Activated CD4-positive, alpha-beta memory T cell treated with anti-CD3 and anti-CD28 coated beads for 36 hours (primary cell): ENCODE data around the gene UBXN10. TPM values are rescaled to one million over a fixed set of nuclear protein-coding genes. Genes with fewer than 3 reads are reported as not detected.

Source experiments
- CTCF ChIA-PET: fragments of 350-600 bp; sonication (Branson Sonifier 250); formaldehyde crosslinking; loops from one replicate; lab custom pipeline; 2021; ENCODE audit warnings: antibody characterized with exemption, inconsistent platforms; lab: Charles Lee
- POLR2A ChIA-PET: fragments of 350-600 bp; sonication (Branson Sonifier 250); formaldehyde crosslinking; loops from one replicate; lab custom pipeline; 2021; ENCODE audit warnings: antibody characterized with exemption; lab: Charles Lee
- DNase-seq: peaks from one replicate; pipeline ENCODE4 v3.0.0-alpha.2; 2020
- H3K27ac Mint-ChIP-seq: one replicate; pipeline ENCODE4 v1.8.0; 2021; ENCODE audit warnings: mixed read lengths
- H3K27me3 Mint-ChIP-seq: one replicate; pipeline ENCODE4 v1.8.0; 2021; ENCODE audit warnings: mixed read lengths
- H3K36me3 Mint-ChIP-seq: one replicate; pipeline ENCODE4 v1.8.0; 2021; ENCODE audit warnings: mixed read lengths
- H3K4me1 Mint-ChIP-seq: one replicate; pipeline ENCODE4 v1.8.0; 2021; ENCODE audit warnings: low read depth, mixed read lengths
- H3K4me3 Mint-ChIP-seq: one replicate; pipeline ENCODE4 v1.8.0; 2021; ENCODE audit warnings: mild to moderate bottlenecking, mixed read lengths
- H3K9me3 Mint-ChIP-seq: one replicate; pipeline ENCODE4 v1.8.0; 2021; ENCODE audit warnings: mixed read lengths
- intact Hi-C: fragments of 100-400 bp; cut with micrococcal nuclease; formaldehyde crosslinking; loops from one replicate; pipeline ENCODE4 v1.15.1; 2023
- total RNA-seq, 2 experiments: library from RNA; stranded (reverse); gene quantifications; one replicate each; pipeline ENCODE4 v1.2.3, GENCODE V29; 2021

The UBXN10 gene
- total RNA-seq, 2 experiments from 2014 or later: 0.53 to 0.55 TPM

GRCh38 chr1:20187813-20188454 lies 2.0 kb downstream of the UBXN10 start:
- no peak overlapping the region for H3K4me3 Mint-ChIP-seq
- peaks cover 26% of the 10 kb centered on the region for H3K27me3 Mint-ChIP-seq
- ChIA-PET CTCF (interaction anchor here (0.6 to 2.5 kb wide), 8 partner anchors 8 to 270 kb away, joined by 3 to 18 read pairs (median 4); no protein-coding TSS in a partner anchor), POLR2A (no interaction called here)
- H3K36me3 Mint-ChIP-seq: no peaks in the 10 kb centered on the region
- H3K9me3 Mint-ChIP-seq: no peaks in the 10 kb centered on the region
- H3K27ac Mint-ChIP-seq: peak overlapping the region; percentile 74
- intact Hi-C loops: loop anchor here (1.0 to 5.0 kb wide), 4 partner anchors 7 to 134 kb away; no protein-coding TSS in a partner anchor
- no peak for DNase-seq
- peaks cover 41% of the 10 kb centered on the region for H3K4me1 Mint-ChIP-seq

DNA sequence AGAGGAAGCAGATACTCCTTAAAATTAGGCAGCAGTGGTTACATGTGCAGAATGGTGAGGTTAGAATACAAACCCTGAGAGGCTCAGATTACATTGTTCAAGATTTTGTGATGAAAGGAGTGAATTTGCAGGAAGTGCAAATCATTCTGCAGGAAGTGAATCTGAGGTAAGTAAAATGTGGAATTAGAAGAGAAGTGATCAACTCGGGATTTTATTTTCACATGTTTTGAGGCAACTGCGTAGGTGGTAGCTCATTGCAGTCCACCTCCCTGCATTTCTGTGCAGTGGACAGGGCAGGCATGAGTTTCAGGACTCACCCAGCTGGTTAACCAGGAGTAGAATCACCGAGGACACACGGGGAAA lies 2.5 kb downstream of the UBXN10 start:
- ChIA-PET CTCF (interaction anchor here (0.6 to 2.5 kb wide), 5 partner anchors 23 to 271 kb away, joined by 3 to 13 read pairs (median 4); no protein-coding TSS in a partner anchor), POLR2A (no interaction called here)
- Mint-ChIP-seq H3K36me3 (no peaks in the 10 kb centered on the region), H3K27ac (no peak overlapping the region), H3K27me3 (peaks cover 24% of the 10 kb centered on the region), H3K4me1 (peaks cover 41% of the 10 kb centered on the region), H3K9me3 (no peaks in the 10 kb centered on the region), H3K4me3 (no peak overlapping the region)
- no peak for DNase-seq
- intact Hi-C loops: loop anchor here (5.0 kb wide), 2 partner anchors 86 to 134 kb away; no protein-coding TSS in a partner anchor

- peaks cover 33% of the 10 kb centered on the region for H3K4me1 Mint-ChIP-seq
These were observed 3.8 kb downstream of the UBXN10 start for GRCh38 chr1:20189664-20190063.

GRCh38 chr1:20190256-20191160 lies 4.6 kb downstream of the UBXN10 start:
- Mint-ChIP-seq H3K36me3 (no peaks in the 10 kb centered on the region), H3K27ac (no peak overlapping the region), H3K4me1 (peaks cover 27% of the 10 kb centered on the region), H3K4me3 (no peak overlapping the region), H3K9me3 (no peaks in the 10 kb centered on the region), H3K27me3 (peaks cover 29% of the 10 kb centered on the region)
- intact Hi-C loops: no loop called here
- CTCF ChIA-PET: interaction anchor here (0.5 to 1.9 kb wide), 4 partner anchors 39 to 308 kb away, joined by 3 to 6 read pairs (median 4); partner anchors contain the start of gene OTUD3
- POLR2A ChIA-PET: no interaction called here
- no peak for DNase-seq

More at GRCh38 chr1:20189664-20190063, 3.8 kb downstream of the UBXN10 start:
- intact Hi-C loops: loop anchor here (5.0 kb wide), 2 partner anchors 87 to 133 kb away; no protein-coding TSS in a partner anchor
- ChIA-PET CTCF (interaction anchor here (0.5 to 1.9 kb wide), 3 partner anchors 24 to 304 kb away, joined by 3 to 6 read pairs (median 4); no protein-coding TSS in a partner anchor), POLR2A (no interaction called here)
- no peak for DNase-seq
- Mint-ChIP-seq H3K36me3 (no peaks in the 10 kb centered on the region), H3K27ac (no peak overlapping the region), H3K4me3 (no peak overlapping the region), H3K27me3 (peaks cover 24% of the 10 kb centered on the region), H3K9me3 (no peaks in the 10 kb centered on the region)

DNA sequence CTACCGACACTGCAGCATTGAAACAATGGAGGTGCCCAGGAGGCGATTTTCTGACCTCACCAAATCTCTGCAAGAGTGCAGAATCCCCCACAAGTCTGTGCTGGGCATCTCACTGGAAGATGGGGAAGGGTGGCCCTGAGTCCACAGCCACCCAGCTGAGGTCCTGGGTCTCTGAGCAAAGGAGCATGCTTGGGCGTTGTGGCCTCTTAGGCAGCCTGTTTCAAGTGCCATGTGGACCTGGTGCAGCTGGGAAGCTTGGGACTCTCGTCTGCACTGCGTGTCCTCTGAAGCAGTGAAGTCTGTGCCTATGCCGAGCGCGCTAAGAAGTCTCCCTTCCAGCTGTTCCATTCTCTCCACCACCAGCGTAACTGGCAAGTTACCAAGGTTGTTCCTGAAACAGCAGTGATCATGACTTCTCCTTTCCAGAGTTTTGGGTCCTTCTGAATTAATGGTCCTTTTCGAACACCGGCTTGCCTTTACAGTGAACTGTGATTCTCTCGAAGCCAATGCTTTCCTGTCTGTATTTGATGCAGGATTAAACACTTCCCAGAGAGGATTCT lies 5.5 kb downstream of the UBXN10 start:
- POLR2A ChIA-PET: no interaction called here
- intact Hi-C loops: no loop called here

GRCh38 chr1:20192364-20192763 lies 6.5 kb downstream of the UBXN10 start:
- peaks cover 34% of the 10 kb centered on the region for H3K27me3 Mint-ChIP-seq
- H3K36me3 Mint-ChIP-seq: no peaks in the 10 kb centered on the region
- CTCF ChIA-PET: interaction anchor here (0.7 to 5.6 kb wide), 5 partner anchors 21 to 477 kb away, joined by 3 to 58 read pairs (median 32); no protein-coding TSS in a partner anchor
- peaks cover 15% of the 10 kb centered on the region for H3K4me1 Mint-ChIP-seq
- H3K4me3 Mint-ChIP-seq: no peak overlapping the region
- no peak for DNase-seq
- POLR2A ChIA-PET: no interaction called here
- H3K27ac Mint-ChIP-seq: no peak overlapping the region
- H3K9me3 Mint-ChIP-seq: no peaks in the 10 kb centered on the region
- intact Hi-C loops: no loop called here

More for the DNA sequence above, 5.5 kb downstream of the UBXN10 start:
- no peak overlapping the region for H3K27ac Mint-ChIP-seq
- no peaks in the 10 kb centered on the region for H3K36me3 Mint-ChIP-seq
- DNase-seq: no peak
- H3K9me3 Mint-ChIP-seq: no peaks in the 10 kb centered on the region
- no peak overlapping the region for H3K4me3 Mint-ChIP-seq
- CTCF ChIA-PET: interaction anchor here (1.0 to 5.6 kb wide), 5 partner anchors 20 to 309 kb away, joined by 3 to 58 read pairs (median 4); partner anchors contain the start of gene OTUD3
- peaks cover 32% of the 10 kb centered on the region for H3K27me3 Mint-ChIP-seq
- H3K4me1 Mint-ChIP-seq: peaks cover 25% of the 10 kb centered on the region

DNA sequence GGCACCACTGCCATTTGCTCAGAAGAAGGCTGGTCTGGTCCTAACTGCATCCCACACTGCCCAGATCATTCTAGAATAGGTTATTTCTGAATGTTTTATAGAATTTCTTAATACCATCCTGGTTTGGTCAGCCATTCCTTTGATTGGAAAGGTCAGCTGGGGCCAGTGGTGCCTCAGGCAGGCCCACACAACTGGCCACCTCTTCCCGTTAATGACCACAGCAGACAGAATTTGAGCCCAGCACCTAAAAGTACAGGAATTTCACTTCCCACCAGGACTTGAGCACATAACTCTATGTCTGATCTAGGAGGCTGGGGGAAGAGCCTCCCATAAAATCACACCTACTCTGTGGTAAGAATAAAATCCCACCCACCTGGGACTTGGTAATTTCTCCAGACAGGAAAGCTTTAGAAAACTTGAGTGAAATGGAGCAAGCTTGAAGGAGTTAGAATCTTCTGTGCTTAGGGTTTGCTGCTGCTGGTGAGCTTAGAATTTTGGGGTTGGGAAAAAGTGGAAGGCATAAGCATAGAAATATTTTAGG lies 7.0 kb downstream of the UBXN10 start:
- Mint-ChIP-seq H3K4me3 (no peak overlapping the region), H3K4me1 (peaks cover 9% of the 10 kb centered on the region), H3K36me3 (no peaks in the 10 kb centered on the region), H3K9me3 (no peaks in the 10 kb centered on the region), H3K27me3 (peaks cover 36% of the 10 kb centered on the region), H3K27ac (no peak overlapping the region)
- ChIA-PET CTCF (interaction anchor here (0.6 to 5.6 kb wide), 11 partner anchors 12 to 301 kb away, joined by 3 to 60 read pairs (median 19); no protein-coding TSS in a partner anchor), POLR2A (no interaction called here)
- no peak for DNase-seq
- intact Hi-C loops: no loop called here

GRCh38 chr1:20194224-20194623 lies 8.3 kb downstream of the UBXN10 start:
- intact Hi-C loops: loop anchor here (2.0 kb wide), 1 partner anchor 275 kb away; no protein-coding TSS in a partner anchor
- peaks cover 25% of the 10 kb centered on the region for H3K27me3 Mint-ChIP-seq
- no peak overlapping the region for H3K27ac Mint-ChIP-seq
- no peaks in the 10 kb centered on the region for H3K36me3 Mint-ChIP-seq
- H3K9me3 Mint-ChIP-seq: no peaks in the 10 kb centered on the region
- peaks cover 2% of the 10 kb centered on the region for H3K4me1 Mint-ChIP-seq
- no peak for DNase-seq
- no peak overlapping the region for H3K4me3 Mint-ChIP-seq
- POLR2A ChIA-PET: no interaction called here
- CTCF ChIA-PET: interaction anchor here (0.7 to 5.6 kb wide), 17 partner anchors 7 to 299 kb away, joined by 3 to 60 read pairs (median 18); partner anchors contain the start of genes PLA2G2C and UBXN10

- no peak overlapping the region for H3K27ac Mint-ChIP-seq
- H3K9me3 Mint-ChIP-seq: no peaks in the 10 kb centered on the region
These were observed 9.0 kb downstream of the UBXN10 start for GRCh38 chr1:20194757-20195461.

GRCh38 chr1:20195462-20195780 lies 9.5 kb downstream of the UBXN10 start:
- no peak overlapping the region for H3K4me3 Mint-ChIP-seq

More at GRCh38 chr1:20194757-20195461, 9.0 kb downstream of the UBXN10 start:
- intact Hi-C loops: loop anchor here (1.0 to 2.0 kb wide), 3 partner anchors 8 to 276 kb away; no protein-coding TSS in a partner anchor
- ChIA-PET POLR2A (no interaction called here), CTCF (interaction anchor here (0.6 to 5.6 kb wide), 22 partner anchors 8 to 285 kb away, joined by 3 to 60 read pairs (median 8); partner anchors contain the start of genes PLA2G2C and UBXN10)
- Mint-ChIP-seq H3K4me1 (peaks cover 2% of the 10 kb centered on the region), H3K4me3 (no peak overlapping the region), H3K27me3 (peaks cover 27% of the 10 kb centered on the region), H3K36me3 (no peaks in the 10 kb centered on the region)
- DNase-seq: peak; percentile 84

More at GRCh38 chr1:20195462-20195780, 9.5 kb downstream of the UBXN10 start:
- no peak overlapping the region for H3K27ac Mint-ChIP-seq
- ChIA-PET POLR2A (no interaction called here), CTCF (interaction anchor here (1.0 to 5.6 kb wide), 19 partner anchors 9 to 280 kb away, joined by 3 to 60 read pairs (median 13); partner anchors contain the start of genes PLA2G2C and UBXN10)
- intact Hi-C loops: loop anchor here (1.0 to 2.0 kb wide), 3 partner anchors 8 to 277 kb away; no protein-coding TSS in a partner anchor
- H3K4me1 Mint-ChIP-seq: peaks cover 2% of the 10 kb centered on the region
- H3K9me3 Mint-ChIP-seq: no peaks in the 10 kb centered on the region
- H3K36me3 Mint-ChIP-seq: no peaks in the 10 kb centered on the region
- DNase-seq: no peak
- peaks cover 30% of the 10 kb centered on the region for H3K27me3 Mint-ChIP-seq
